Mesendoderm (in vitro differentiated cells): Measurements from ENCODE around the gene TRMT112.

Source experiments
- DNase-seq: peaks from one replicate; pipeline ENCODE4 v3.0.0; 2013
- H2AK5ac ChIP-seq: 2 replicates; pipeline ENCODE4 v1.6.1; 2013; ENCODE audit warnings: low read length, inconsistent platforms
- H2BK120ac ChIP-seq: 2 replicates; pipeline ENCODE4 v1.6.1; 2013; ENCODE audit warnings: low read depth, mild to moderate bottlenecking, low read length, moderate library complexity, mixed read lengths
- H2BK15ac ChIP-seq: replicated peaks from 2 replicates; pipeline ENCODE4 v1.6.1; 2013; ENCODE audit warnings: low read depth, mild to moderate bottlenecking, moderate library complexity
- H2BK5ac ChIP-seq: 2 replicates; pipeline ENCODE4 v1.6.1; 2013; ENCODE audit warnings: low read length, inconsistent platforms
- H3K18ac ChIP-seq: 2 replicates; pipeline ENCODE4 v1.6.1; 2013; ENCODE audit warnings: mild to moderate bottlenecking, low read length, mixed read lengths
- H3K23ac ChIP-seq: one replicate; pipeline ENCODE4 v1.6.1; 2013; ENCODE audit warnings: low read length
- H3K27ac ChIP-seq: 2 replicates; pipeline ENCODE4 v1.5.1; 2013; ENCODE audit warnings: low read depth, mild to moderate bottlenecking, inconsistent platforms, low read length, moderate library complexity
- H3K27me3 ChIP-seq: 2 replicates; pipeline ENCODE4 v1.6.1; 2013; ENCODE audit warnings: low read length, control low read depth, mild to moderate bottlenecking, inconsistent platforms; ENCODE audit not compliant: insufficient read depth, poor library complexity
- H3K36me3 ChIP-seq: 2 replicates; pipeline ENCODE4 v1.6.1; 2013; ENCODE audit warnings: low read length, inconsistent platforms; ENCODE audit not compliant: control insufficient read depth, insufficient read depth
- H3K4ac ChIP-seq: one replicate; pipeline ENCODE4 v1.6.1; 2013; ENCODE audit warnings: low read depth, mild to moderate bottlenecking, low read length, moderate library complexity
- H3K4me1 ChIP-seq: 2 replicates; pipeline ENCODE4 v1.6.1; 2013; ENCODE audit warnings: low read depth, low read length, inconsistent platforms; ENCODE audit not compliant: control insufficient read depth
- H3K4me2 ChIP-seq: 2 replicates; pipeline ENCODE4 v1.6.1; 2013; ENCODE audit warnings: low read length
- H3K4me3 ChIP-seq: 2 replicates; pipeline ENCODE4 v1.5.1; 2013; ENCODE audit warnings: mild to moderate bottlenecking, low read length
- H3K56ac ChIP-seq: one replicate; pipeline ENCODE4 v1.6.1; 2013; ENCODE audit warnings: low read length
- H3K79me1 ChIP-seq: 2 replicates; pipeline ENCODE4 v1.6.1; 2013; ENCODE audit warnings: low read length, inconsistent platforms
- H3K79me2 ChIP-seq: 2 replicates; pipeline ENCODE4 v1.6.1; 2013; ENCODE audit warnings: mild to moderate bottlenecking, low read length; ENCODE audit not compliant: control insufficient read depth, insufficient read depth
- H3K9ac ChIP-seq: 2 replicates; pipeline ENCODE4 v1.6.1; 2013; ENCODE audit warnings: low read length, inconsistent platforms
- H4K5ac ChIP-seq: one replicate; pipeline ENCODE4 v1.6.1; 2013; ENCODE audit warnings: low read length
- H4K8ac ChIP-seq: one replicate; pipeline ENCODE4 v1.6.1; 2013; ENCODE audit warnings: low read depth, mild to moderate bottlenecking, control low read depth, low read length, moderate library complexity
- WGBS: extraction: QIAGEN DNeasy Blood & Tissue Kit; methylation state at CpG from one replicate; pipeline ENCODE4 v1.1.7; 2013; ENCODE audit warnings: low lambda C conversion rate, missing lambda C conversion rate; ENCODE audit not compliant: insufficient coverage; ENCODE audit errors: extremely low coverage; 5-methylcytosine and 5-hydroxymethylcytosine counted together

TRMT112 gene

GRCh38 chr11:64289002-64289564 lies 28.3 kb downstream of the TRMT112 start:
- H3K27ac ChIP-seq, result no peak overlapping the region
- H2BK120ac ChIP-seq, result no peak overlapping the region
- no peak overlapping the region for H4K5ac ChIP-seq
- no peak overlapping the region for H3K4me2 ChIP-seq
- no peaks in the 10 kb centered on the region for H3K79me2 ChIP-seq
- no peaks in the 10 kb centered on the region for H3K36me3 ChIP-seq
- peaks cover 4% of the 10 kb centered on the region for H3K4me1 ChIP-seq
- no peak overlapping the region for H3K18ac ChIP-seq
- no peak overlapping the region for H3K9ac ChIP-seq
- H3K4ac ChIP-seq, result no peak overlapping the region
- no peak for DNase-seq
- no peak overlapping the region for H2BK15ac ChIP-seq
- no CpG with 5 or more reads among the region's 13 CpGs for WGBS
- no peak overlapping the region for H3K4me3 ChIP-seq
- peaks cover 39% of the 10 kb centered on the region for H3K27me3 ChIP-seq
- H3K56ac ChIP-seq, result no peak overlapping the region
- no peak overlapping the region for H3K23ac ChIP-seq
- no peaks in the 10 kb centered on the region for H3K79me1 ChIP-seq
- H2AK5ac ChIP-seq, result no peak overlapping the region
- no peak overlapping the region for H4K8ac ChIP-seq
- H2BK5ac ChIP-seq, result no peak overlapping the region

- Histone ChIP-seq H3K18ac (no peak overlapping the region), H3K4me2 (no peak overlapping the region), H3K4ac (no peak overlapping the region), H3K56ac (no peak overlapping the region), H2BK120ac (no peak overlapping the region), H3K27me3 (peaks cover 33% of the 10 kb centered on the region), H3K4me1 (peaks cover 6% of the 10 kb centered on the region), H2BK5ac (no peak overlapping the region), H3K79me2 (no peaks in the 10 kb centered on the region), H4K8ac (no peak overlapping the region), H3K23ac (no peak overlapping the region), H3K9ac (no peak overlapping the region), H3K27ac (no peak overlapping the region), H4K5ac (no peak overlapping the region), H3K79me1 (no peaks in the 10 kb centered on the region), H3K4me3 (no peak overlapping the region), H2AK5ac (no peak overlapping the region), H2BK15ac (no peak overlapping the region), H3K36me3 (no peaks in the 10 kb centered on the region)
- WGBS, result no CpG with 5 or more reads among the region's 9 CpGs
- no peak for DNase-seq
These were observed 29.0 kb downstream of the TRMT112 start for GRCh38 chr11:64288353-64288750.

GRCh38 chr11:64287676-64288352 lies 29.5 kb downstream of the TRMT112 start:
- Histone ChIP-seq H4K5ac (no peak overlapping the region), H3K79me2 (no peaks in the 10 kb centered on the region), H3K4me1 (peaks cover 6% of the 10 kb centered on the region), H2BK15ac (no peak overlapping the region), H3K56ac (no peak overlapping the region), H3K4me3 (no peak overlapping the region), H3K27me3 (peaks cover 28% of the 10 kb centered on the region), H2BK120ac (no peak overlapping the region), H3K18ac (no peak overlapping the region), H2BK5ac (no peak overlapping the region), H3K4me2 (no peak overlapping the region), H3K79me1 (no peaks in the 10 kb centered on the region), H3K36me3 (no peaks in the 10 kb centered on the region), H3K9ac (no peak overlapping the region), H3K4ac (no peak overlapping the region), H3K27ac (no peak overlapping the region), H2AK5ac (no peak overlapping the region), H3K23ac (no peak overlapping the region), H4K8ac (no peak overlapping the region)
- DNase-seq, result no peak
- WGBS, result no CpG with 5 or more reads among the region's 33 CpGs

- no peak for DNase-seq
- no peaks in the 10 kb centered on the region for H3K79me2 ChIP-seq
- H3K4me1 ChIP-seq, result peaks cover 6% of the 10 kb centered on the region
- H3K4me2 ChIP-seq, result no peak overlapping the region
- H3K23ac ChIP-seq, result no peak overlapping the region
- peaks cover 17% of the 10 kb centered on the region for H3K27me3 ChIP-seq
- no peak overlapping the region for H3K27ac ChIP-seq
- no peak overlapping the region for H2BK120ac ChIP-seq
- H3K56ac ChIP-seq, result no peak overlapping the region
- no peak overlapping the region for H3K4me3 ChIP-seq
- no peak overlapping the region for H3K4ac ChIP-seq
- H4K5ac ChIP-seq, result no peak overlapping the region
- no peaks in the 10 kb centered on the region for H3K36me3 ChIP-seq
- WGBS, result no CpG with 5 or more reads among the region's 9 CpGs
- H2BK5ac ChIP-seq, result no peak overlapping the region
- H2BK15ac ChIP-seq, result no peak overlapping the region
- H3K9ac ChIP-seq, result no peak overlapping the region
- no peak overlapping the region for H3K18ac ChIP-seq
- H2AK5ac ChIP-seq, result no peak overlapping the region
- no peaks in the 10 kb centered on the region for H3K79me1 ChIP-seq
- H4K8ac ChIP-seq, result no peak overlapping the region
These were observed 30.6 kb downstream of the TRMT112 start for GRCh38 chr11:64286801-64287159.

GRCh38 chr11:64285885-64286800 lies 31.2 kb downstream of the TRMT112 start:
- peak overlapping the region; percentile 11 for H3K23ac ChIP-seq
- H3K4ac ChIP-seq, result peak overlapping the region; percentile 41
- no peak overlapping the region for H3K27ac ChIP-seq
- no peaks in the 10 kb centered on the region for H3K79me2 ChIP-seq
- peaks cover 6% of the 10 kb centered on the region for H3K4me1 ChIP-seq
- H3K18ac ChIP-seq, result peak overlapping the region; percentile 71
- no peak overlapping the region for H2BK15ac ChIP-seq
- H2BK5ac ChIP-seq, result no peak overlapping the region
- H2AK5ac ChIP-seq, result no peak overlapping the region
- H4K8ac ChIP-seq, result no peak overlapping the region
- H3K4me2 ChIP-seq, result peak overlapping the region; percentile 61
- no CpG with 5 or more reads among the region's 40 CpGs for WGBS
- H3K79me1 ChIP-seq, result no peaks in the 10 kb centered on the region
- H3K36me3 ChIP-seq, result no peaks in the 10 kb centered on the region
- H3K4me3 ChIP-seq, result peak overlapping the region; percentile 29
- H3K9ac ChIP-seq, result peak overlapping the region; percentile 92
- H2BK120ac ChIP-seq, result no peak overlapping the region
- H3K27me3 ChIP-seq, result peaks cover 11% of the 10 kb centered on the region
- DNase-seq, result no peak
- H3K56ac ChIP-seq, result peak overlapping the region; percentile 88
- H4K5ac ChIP-seq, result no peak overlapping the region
